Measurements from ENCODE around the gene CORO2B.
A peak's percentile ranks its signal among the peaks of the same experiment; 100 is the strongest.

CORO2B gene

DNA sequence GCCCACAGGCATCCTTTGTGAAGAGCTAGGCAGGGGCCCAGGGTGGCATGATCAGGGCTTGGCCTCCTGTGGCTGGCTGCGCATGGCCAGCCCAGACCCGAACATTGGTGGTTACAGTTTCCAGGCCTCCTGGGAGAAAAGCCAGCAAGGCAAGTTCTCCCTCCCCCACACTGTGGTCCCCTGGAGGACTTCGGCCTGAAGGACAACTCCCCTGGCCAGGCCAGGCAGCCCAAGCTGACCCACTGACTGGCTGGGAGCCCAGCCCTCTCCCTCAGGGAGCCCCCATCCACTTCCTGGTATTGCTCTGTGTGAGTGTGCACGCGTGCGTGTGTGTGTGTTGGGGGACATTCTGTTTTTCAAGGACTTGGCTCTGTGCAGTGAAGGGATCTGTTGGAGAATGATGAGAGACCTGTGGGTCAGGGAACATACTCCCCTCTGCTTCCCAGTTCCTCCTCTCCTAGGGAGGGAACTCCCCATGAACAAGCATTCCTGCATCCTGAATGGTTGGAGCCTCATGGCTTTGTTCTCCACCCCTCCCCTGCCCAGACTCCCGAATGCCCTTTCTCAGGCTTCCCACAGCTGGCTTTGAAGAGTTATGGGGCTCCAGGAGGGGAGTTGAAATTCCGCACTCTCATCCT, 29.5 kb downstream of the CORO2B start:
- no peak for DNase-seq

GRCh38 chr15:68608844-68609232, 30.0 kb downstream of the CORO2B start:
- DNase-seq = no peak

DNA sequence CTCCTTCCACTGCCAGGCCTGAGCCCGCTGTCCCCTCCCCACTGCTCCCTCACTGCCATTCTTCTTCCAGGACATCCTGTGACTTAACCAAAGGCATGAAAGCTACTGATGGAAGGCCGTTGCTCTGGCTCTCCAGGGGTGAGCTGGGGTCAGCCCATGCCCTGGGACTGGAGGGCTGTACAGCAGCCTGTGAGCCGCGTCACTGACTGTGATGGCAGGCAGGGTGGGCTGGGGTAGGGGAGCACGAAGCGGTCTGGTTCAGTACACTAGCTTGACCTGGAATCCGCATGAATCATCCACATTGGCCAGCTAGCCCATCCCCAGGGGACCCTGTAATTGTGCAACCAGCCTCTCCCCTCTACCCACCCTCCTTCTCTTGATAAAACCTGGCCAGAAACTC, 30.8 kb downstream of the CORO2B start:
- peak; percentile 29 for DNase-seq

DNA sequence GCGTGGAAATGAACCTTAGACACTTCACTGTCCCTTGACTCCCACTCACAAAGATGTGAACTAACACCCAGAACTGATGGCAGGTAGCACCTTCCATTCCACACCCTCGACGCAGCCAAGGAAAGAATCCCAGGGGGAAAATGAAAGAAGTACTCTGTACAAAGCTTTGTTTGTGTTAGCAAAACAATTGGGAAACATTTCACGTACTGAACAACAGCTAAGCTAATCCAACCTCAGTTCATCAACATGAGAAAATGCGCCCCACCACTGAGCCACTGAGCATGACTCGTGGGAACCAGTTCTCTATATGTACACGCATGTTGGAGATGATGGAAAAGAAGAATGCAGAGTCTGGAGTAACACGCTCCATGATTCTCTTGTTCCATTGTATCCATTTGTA, 32.0 kb downstream of the CORO2B start:
- DNase-seq = no peak

DNA sequence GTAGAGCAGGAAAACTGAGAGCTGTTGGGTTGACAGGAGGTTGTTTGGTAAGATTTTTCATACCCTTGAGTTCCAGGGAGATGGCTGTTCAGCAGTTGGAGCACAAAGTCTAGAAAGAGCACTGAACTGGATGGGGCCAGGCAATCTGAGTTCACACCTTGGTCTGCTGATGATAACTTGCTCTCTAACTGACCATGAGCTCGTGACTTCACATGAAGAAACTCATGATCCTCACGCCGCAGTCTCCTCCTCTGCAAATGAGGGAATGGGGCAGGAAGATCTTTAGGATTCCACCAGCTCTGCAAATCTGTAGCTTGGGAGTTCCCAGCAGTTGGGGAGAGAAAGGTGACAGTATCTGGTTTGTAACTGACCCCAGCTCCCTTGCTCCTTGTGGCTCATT, 33.7 kb downstream of the CORO2B start:
- no peak for DNase-seq

DNA sequence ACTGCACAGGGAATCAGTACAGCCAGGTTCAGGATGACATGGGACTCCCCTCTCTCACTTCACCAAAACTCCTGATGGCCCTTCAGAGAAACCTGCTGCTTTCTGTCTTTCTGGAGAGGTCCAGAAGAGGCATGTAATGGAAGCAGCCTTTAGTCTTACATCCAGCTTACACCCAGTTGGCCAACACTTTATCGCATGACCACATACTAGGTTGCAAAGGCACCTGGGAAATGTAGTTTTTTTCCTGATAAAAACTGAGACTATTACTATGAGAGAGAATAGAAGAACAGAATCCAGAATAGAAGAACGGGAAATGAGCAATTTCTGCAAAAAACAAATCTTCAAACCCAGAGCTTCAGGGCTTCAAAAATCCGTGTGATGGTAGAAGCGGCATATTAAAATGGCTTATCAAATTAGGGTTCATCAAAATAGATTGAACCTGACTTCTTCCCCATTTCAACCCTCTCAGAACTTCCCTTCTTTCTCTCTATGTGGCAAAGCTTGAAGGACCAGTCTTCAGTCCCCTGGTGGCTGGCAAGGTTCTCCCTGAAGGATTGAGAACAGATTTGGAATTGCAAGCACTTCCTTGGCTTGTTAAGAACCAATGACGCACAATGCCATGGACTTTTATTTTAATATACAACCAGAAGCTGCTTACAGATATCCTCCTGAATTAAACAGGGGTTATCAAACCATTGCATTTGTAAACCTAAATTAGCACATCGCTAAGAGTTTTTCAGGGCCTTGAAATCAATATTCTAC, 34.4 kb downstream of the CORO2B start:
- no peak for DNase-seq

DNA sequence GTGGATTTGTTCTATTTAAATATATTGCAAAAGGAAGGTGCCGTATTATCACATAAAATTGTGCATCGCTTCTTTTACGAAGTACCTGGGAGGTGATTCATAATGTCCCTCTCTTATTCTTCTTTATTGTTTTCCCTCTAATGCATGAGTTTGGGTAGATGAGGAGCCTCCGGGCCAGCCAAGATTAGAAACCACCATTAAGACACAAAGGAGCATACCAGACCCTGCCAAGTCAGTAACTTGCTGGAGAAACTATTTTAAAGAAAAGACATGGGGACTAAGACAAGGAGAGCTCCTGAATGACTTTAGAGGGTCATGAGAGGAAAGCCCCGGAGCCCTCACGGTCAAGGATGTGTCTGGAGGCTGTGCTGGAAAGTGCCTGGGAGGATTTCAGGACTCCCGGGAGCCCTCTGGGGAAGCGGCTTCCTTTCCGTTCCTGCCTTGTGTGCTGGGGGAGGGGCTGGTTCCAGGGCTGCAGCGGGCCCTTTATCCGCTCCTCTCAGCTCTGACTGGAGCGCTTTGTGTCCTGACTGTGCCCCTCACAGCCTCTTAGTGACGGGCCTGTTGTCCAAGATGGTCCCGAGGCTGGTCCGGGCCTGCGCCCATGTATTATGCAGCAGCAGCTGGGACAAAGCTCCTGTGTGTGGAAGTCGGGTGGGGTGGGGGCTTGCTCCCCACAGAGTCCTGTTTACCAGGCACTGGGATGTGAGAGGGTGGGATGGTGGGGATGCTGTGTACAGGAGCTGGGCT, 35.7 kb downstream of the CORO2B start:
- DNase-seq = no peak

DNA sequence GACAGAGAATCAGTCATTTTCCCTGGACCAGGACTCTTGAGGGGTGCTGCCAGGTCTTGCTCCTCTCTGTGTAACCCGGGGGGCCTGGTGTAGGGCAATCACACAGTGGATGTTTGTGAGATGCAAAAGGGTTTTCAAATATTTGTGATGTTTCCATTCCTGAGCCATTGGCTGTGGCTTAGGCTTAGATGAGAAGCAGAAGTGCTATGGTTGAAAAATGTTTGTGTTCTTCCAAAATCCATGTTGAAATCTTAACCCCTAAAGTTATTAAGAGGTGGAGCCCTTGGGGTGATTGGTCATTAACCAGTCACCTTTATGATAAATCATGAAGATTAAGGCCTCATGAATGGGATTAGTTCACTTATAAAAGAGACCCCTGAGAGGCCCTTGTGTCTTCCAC, 36.5 kb downstream of the CORO2B start:
- DNase-seq = no peak

DNA sequence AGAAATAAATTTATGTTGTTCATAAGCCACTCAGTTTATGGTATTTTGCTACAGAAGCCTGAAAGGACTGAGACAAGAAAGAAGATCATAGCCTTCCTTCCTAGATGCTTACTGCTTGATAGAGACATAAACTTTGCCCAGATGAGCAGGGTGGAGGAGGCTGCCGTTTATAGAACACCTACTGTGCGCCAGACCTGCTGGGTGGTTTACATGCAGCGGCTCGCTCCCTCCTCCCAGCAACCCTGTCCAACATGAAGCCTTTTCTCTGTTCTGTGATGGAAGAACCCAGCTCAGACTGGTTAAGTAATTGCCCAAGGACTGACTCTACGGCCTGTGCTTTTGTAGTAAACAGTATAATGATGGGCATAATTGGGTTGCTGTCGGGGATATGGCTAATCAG, 37.0 kb downstream of the CORO2B start:
- no peak for DNase-seq

DNA sequence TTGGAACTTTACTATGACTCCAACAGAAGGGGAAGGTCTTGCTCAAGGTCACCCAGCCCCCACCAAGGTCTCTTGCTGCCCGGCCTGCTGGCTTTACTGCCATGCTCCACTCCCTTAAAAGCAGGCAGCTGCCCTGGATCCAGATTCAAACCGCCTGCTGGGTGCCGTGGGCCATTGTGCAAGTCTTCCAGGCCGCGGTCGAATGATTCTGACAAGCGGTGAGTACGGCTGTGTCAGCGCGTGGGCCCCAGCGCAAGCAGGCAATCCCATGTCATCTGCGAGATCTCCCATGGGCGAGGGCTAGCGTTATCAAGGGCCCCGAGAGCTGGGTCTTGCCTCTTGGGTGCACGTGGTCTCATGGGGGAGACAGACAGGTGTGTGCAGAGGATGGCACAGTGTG, 37.6 kb downstream of the CORO2B start:
- no peak for DNase-seq

GRCh38 chr15:68617001-68617400, 38.2 kb downstream of the CORO2B start:
- DNase-seq = no peak

- DNase-seq = no peak
Observed at GRCh38 chr15:68617777-68618176, 39.0 kb downstream of the CORO2B start.

DNA sequence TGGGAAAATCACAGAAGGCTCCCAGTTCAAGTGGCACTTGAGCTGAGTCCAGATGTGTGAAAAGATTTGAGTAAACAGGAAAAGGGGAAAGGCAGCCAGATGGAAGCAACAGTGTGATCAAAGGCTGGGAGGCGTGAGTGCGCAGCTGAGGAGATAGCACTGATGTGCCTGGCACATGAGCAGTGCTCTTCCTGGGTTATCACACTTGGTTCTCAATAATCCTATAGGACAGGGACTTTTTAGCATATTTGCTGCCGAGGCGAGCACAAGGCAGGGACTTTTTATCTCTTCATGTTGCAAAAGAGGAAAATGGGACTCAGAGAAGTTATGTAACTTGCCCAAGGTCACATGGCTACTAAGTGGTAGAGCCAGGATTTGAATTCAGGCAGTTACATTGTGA, 39.6 kb downstream of the CORO2B start:
- DNase-seq = no peak

- peak; percentile 41 for DNase-seq
Observed at GRCh38 chr15:68618908-68619698, 40.3 kb downstream of the CORO2B start.

- DNase-seq = peak; percentile 98
Observed at GRCh38 chr15:68620721-68621527, 42.1 kb downstream of the CORO2B start.

DNA sequence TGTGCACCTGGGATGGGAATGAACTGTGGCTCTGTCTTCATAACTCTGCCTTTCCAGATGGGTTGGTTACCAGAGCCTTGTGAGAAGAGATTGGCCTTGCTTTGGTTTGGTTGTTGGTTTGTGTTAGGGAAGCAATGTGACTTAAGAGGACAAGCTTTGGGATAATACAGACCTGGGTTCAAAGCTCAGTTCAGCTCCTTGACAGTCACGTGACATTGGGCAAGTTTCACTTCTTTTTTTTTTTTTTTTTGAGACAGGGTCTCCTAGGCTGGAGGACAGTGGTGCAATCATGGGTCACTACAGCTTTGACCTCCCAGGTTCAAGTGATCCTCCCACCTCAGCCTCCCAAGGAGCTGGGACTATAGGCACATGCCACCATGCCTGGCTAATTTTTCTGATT, 42.7 kb downstream of the CORO2B start:
- no peak for DNase-seq

DNA sequence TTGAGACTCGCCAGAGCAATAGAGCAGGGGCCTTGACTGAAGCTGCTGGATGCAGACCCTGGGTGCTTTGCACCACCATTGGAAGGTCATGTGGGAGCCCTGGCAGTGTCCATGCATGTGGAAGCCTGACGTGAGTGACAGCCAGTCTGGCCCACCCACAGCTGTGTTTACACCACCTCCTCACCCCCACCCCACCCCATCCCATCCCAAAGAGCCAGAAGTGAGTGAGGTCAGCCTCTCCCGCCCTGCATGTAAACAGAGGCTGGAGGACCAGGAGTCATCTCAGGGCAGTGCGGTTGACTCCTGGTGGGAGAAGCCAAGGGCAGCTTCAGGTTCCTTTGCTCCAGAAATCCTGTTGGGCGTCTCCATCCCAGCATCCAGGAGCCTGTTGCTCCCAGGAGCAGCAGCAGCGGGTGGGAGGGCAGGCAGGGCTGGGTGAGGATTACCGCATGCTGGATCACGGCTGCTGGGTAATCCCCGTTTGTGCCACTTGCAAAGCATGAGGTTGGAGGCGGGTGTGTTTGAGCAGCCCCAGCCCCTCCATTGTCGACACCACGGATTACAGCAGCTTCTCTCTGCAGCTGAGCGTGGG, 44.6 kb downstream of the CORO2B start:
- no peak for DNase-seq

GRCh38 chr15:68625853-68626252, 47.1 kb downstream of the CORO2B start:
- DNase-seq = no peak

GRCh38 chr15:68626283-68626682, 47.5 kb downstream of the CORO2B start:
- no peak for DNase-seq

DNA sequence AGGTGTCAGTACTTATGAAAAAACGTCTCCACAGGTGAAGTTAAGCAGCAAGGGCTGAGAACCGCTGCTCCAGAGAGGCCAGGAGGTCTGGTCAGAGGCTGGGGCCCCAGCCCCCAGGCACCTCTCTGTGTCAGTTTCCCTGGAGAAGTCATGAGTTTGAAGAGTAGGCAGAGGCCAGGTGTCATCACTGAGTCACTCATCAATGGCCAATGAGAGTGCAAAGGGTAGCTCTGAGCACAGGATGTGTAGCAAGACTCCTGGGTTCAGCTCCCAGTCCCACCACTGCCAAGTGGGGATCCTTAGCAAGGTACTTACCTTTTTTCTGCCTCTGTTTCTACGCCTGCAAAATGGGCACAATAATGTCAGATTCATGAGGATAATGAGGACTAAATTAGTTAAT, 47.9 kb downstream of the CORO2B start:
- no peak for DNase-seq

DNA sequence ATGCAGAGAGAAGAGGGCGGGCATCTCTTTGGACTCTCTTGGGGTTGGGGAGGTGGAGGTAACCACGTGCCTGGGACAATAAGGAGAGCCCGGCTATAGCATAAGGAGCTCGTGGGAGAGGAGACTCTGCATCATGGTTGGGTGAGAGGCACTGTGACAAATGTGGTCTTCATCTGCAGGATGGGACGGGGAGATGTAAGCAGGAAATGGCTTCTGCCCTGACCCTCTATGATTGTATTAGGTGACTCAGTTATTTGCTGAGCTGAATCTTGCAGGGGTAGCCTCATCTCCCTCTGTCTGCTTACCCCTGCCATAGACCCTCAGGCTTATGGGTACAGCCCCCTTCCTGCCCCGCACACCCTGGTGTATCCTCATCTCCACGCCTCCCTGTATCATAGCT, 48.7 kb downstream of the CORO2B start:
- DNase-seq = no peak

DNA sequence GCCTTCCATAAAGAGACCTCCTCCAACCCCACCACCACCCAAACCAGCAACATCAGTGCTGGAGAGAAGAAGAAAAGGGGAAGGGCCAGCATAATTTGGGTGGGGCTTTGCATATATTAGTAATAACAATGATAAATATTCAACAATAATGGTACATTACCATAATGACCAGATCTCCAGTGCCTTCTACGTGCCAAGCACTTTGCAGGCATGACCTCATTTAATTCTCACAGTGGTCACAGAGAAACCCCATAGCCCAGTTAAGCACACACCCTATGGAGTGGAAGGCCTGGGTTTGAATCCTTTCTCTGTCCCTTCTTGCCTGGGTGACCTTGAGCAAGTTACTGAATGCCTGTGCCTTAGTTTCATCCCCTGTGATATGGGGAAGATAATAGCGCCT, 49.2 kb downstream of the CORO2B start:
- no peak for DNase-seq
